A549 (cell line): ENCODE measurements around the gene NDRG4.

Experiments
- BHLHE40 ChIP-seq: IDR thresholded peaks from 2 replicates; pipeline ENCODE4 v1.6.1; 2012; ENCODE audit warnings: low read depth, low read length, inconsistent platforms
- CEBPB ChIP-seq, 2 experiments: fragments of >200 bp in 1 of 2; sonication (Bioruptor Twin) in 1 of 2; formaldehyde crosslinking in 1 of 2; IDR thresholded peaks; 2 replicates each; pipeline ENCODE4 v1.6.1; 2012 to 2016
- CHD2 ChIP-seq: fragments of 150-350 bp; IDR thresholded peaks from 2 replicates; pipeline ENCODE4 v1.6.1; 2014; ENCODE audit warnings: low read length; ENCODE audit not compliant: partially characterized antibody
- CTCF ChIP-seq: fragments of >200 bp; sonication (Bioruptor Twin); formaldehyde crosslinking; IDR thresholded peaks from 3 replicates; pipeline ENCODE4 v1.5.1; 2016
- EP300 ChIP-seq, 2 experiments: fragments of >200 bp; sonication (Bioruptor Twin); formaldehyde crosslinking; IDR thresholded peaks; 2 replicates in 1 of 2; 3 replicates in 1 of 2; pipeline ENCODE4 v1.6.1; 2016 to 2017
- HOXB5 ChIP-seq: fragments of 250-450 bp; sonication (Bioruptor Pico); IDR thresholded peaks from 2 replicates; pipeline ENCODE4 v1.5.0; 2020; ENCODE audit warnings: mild to moderate bottlenecking, moderate library complexity
- JUN ChIP-seq, 2 experiments: fragments of >200 bp; sonication (Bioruptor Twin); formaldehyde crosslinking; IDR thresholded peaks; 2 replicates in 1 of 2; 3 replicates in 1 of 2; pipeline ENCODE4 v1.6.1; 2016 to 2017
- KDM5A ChIP-seq: fragments of 200-600 bp; sonication (generic); IDR thresholded peaks from 2 replicates; pipeline ENCODE4 v1.6.1; 2016; ENCODE audit warnings: antibody characterized with exemption, mild to moderate bottlenecking
- MAZ ChIP-seq: fragments of 150-350 bp; IDR thresholded peaks from 2 replicates; pipeline ENCODE4 v1.6.1; 2014; ENCODE audit warnings: antibody characterized with exemption, low read depth, low read length, borderline replicate concordance
- NFE2L2 ChIP-seq: fragments of 150-350 bp; conservative IDR thresholded peaks from 2 replicates; pipeline ENCODE4 v1.6.1; 2014; ENCODE audit warnings: low read length
- NR3C1 ChIP-seq: fragments of >200 bp; sonication (Bioruptor Twin); formaldehyde crosslinking; IDR thresholded peaks from 3 replicates; pipeline ENCODE4 v1.6.1; 2017
- POLR2A ChIP-seq: IDR thresholded peaks from 2 replicates; pipeline ENCODE4 v1.6.1; 2012; ENCODE audit warnings: mild to moderate bottlenecking, low read length
- REST ChIP-seq: fragments of 200-600 bp; sonication (generic); IDR thresholded peaks from 2 replicates; pipeline ENCODE4 v1.6.1; 2016; ENCODE audit warnings: antibody characterized with exemption, mild to moderate bottlenecking, moderate library complexity
- ZFP36 ChIP-seq: fragments of 450-650 bp; IDR thresholded peaks from 2 replicates; pipeline ENCODE4 v1.6.1; 2014; ENCODE audit warnings: borderline replicate concordance; ENCODE audit not compliant: partially characterized antibody

GRCh38 chr16:58481931-58482330, 18.0 kb upstream of the NDRG4 start:
- TF ChIP-seq CTCF: no peak
- no peak for TF ChIP-seq CEBPB (IDR thresholded peaks at IDR 0.05)
- TF ChIP-seq MAZ: no peak
- TF ChIP-seq ZFP36: no peak
- TF ChIP-seq POLR2A: no peak
- TF ChIP-seq REST: no peak
- no peak for TF ChIP-seq JUN (IDR thresholded peaks at IDR 0.05)
- no peak for TF ChIP-seq NFE2L2
- TF ChIP-seq CHD2: no peak
- TF ChIP-seq EP300 (IDR thresholded peaks at IDR 0.05): no peak
- TF ChIP-seq BHLHE40: no peak
- no peak for TF ChIP-seq HOXB5
- TF ChIP-seq NR3C1: no peak
- TF ChIP-seq KDM5A: no peak
